LNCaP clone FGC (cell line): ENCODE data around the gene SHANK1.

ENCODE experiments used
- DNase-seq: peaks from one replicate; pipeline ENCODE4 v3.0.0-alpha.2; 2011; ENCODE audit warnings: low read depth
- H3K4me3 ChIP-seq: 2 replicates; pipeline ENCODE4 v1.5.1; 2011; ENCODE audit warnings: mild to moderate bottlenecking, low read depth, low read length, control low read depth
- TF ChIP-seq, protein P1 (sequence below): IDR thresholded peaks from 2 replicates; pipeline ENCODE4 v1.5.1; 2012; ENCODE audit warnings: mild to moderate bottlenecking; ENCODE audit not compliant: control insufficient read depth, insufficient read depth; ENCODE audit errors: extremely low read depth

The SHANK1 gene

DNA sequence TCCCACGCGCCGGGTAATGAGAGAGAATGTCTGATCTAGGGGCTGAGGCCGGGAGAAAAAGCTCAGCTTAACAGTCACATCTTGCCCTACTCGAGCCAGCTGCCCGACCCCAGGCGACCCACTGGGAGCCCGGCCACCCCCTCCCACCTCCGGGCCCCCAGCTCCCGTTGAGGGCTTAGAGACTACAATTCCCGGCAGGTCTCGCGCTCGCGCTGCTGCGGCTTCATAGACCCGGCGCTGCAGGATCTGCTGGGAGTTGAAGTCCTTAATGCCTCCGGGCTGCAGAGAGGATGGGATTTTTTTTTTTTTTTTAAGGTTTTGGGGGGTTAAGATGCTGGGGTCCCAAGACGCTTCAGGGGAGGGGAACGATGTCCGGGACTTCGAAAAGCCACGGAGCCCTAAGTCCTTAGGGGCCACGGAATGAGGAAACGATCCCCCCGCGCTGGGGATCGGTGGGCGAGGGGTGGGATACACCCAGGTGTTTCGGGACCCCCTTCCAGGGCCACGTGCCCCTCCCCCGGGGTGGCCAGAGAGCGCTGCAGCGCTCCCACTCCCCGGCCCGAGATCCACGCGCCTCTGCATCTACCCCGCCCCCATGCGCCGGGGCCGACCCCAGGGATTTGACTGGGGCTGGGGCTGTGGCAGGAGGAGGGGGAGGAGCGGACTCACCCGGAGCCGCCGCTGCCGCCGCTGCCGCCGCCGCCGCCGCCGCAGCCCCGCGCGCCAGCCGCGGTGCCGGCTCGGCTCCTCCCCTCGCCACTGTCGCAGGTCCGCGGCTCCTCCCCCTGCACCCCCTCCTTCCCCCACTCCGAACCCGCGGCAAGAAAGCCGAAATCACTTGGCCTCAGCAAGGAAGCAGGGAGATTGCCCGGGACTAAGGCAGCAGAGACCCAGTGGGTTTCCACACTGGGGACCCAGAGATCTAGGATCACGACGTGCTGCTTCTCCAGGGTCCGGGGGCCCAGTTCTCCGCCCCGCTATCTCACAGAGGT lies 80.2 kb downstream of the SHANK1 start, which contains the start of gene SYT3:
Gene SYT3, minus strand, starts transcription at position 761 of the 992 bp plus-strand sequence. CDS start 2,470 bp downstream, outside the sequence.
- DNase-seq: no peak
- peak within 1 kb of the TSS; percentile 44 for H3K4me3 ChIP-seq
- TF ChIP-seq, protein P1, sequence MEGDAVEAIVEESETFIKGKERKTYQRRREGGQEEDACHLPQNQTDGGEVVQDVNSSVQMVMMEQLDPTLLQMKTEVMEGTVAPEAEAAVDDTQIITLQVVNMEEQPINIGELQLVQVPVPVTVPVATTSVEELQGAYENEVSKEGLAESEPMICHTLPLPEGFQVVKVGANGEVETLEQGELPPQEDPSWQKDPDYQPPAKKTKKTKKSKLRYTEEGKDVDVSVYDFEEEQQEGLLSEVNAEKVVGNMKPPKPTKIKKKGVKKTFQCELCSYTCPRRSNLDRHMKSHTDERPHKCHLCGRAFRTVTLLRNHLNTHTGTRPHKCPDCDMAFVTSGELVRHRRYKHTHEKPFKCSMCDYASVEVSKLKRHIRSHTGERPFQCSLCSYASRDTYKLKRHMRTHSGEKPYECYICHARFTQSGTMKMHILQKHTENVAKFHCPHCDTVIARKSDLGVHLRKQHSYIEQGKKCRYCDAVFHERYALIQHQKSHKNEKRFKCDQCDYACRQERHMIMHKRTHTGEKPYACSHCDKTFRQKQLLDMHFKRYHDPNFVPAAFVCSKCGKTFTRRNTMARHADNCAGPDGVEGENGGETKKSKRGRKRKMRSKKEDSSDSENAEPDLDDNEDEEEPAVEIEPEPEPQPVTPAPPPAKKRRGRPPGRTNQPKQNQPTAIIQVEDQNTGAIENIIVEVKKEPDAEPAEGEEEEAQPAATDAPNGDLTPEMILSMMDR: no peak

DNA sequence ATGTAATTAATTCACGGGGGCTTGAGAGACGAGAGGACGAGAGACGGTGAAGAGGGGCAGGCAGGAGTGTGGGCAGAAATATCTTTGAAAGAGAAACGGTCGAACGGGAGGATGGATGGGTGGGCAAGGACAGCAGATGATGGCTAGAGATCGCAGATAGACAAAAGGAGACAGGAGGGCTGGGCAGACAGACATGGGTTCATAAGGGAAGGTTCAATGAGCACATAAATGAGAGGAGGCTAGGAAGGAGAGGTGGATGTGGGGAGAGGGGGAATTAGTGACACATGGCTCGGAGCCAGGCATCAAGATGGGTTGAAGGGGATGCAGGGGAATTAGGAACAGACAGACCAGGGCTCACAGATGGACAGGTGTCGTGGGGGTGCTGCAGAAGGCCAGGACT lies 81.0 kb downstream of the SHANK1 start:
- TF ChIP-seq, protein P1: no peak
- no peak for DNase-seq
- H3K4me3 ChIP-seq: no peak overlapping the region

DNA sequence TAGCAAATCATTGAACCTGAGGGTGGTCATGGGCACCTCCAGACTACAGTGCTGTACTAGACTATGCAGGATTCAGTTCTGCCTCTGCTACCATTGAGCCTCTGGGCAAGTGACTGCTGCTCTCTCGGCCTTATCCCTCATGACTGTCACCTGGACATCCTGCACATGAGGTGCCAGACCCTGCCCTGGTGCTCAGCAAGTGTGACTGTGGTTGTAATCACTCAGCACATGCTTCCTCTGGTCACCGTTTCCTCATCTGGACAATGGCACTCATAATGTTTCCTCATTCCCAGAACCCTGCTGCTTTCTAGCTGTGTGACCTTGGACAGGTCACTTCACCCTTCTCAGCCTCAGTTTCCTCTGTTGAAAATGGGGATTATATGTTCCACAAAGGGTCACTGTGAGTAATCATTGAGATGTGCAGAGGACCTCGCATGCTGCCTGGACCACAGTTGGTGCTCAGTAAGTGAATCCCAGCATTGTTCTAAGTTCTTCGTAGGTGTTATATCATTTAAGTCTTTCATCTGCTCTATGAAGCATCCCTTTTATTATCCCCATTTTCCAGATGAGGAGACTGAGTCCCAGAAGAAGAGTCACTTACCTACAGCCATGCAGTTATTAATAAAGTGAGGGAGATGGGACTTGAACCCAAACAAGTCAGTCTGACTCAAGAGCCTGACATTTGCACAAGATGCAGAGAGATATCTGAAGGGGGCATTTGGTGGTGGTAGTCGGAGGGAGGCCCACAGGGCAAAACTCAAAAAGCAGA lies 83.1 kb downstream of the SHANK1 start:
- TF ChIP-seq, protein P1: no peak
- no peak for DNase-seq
- no peak overlapping the region for H3K4me3 ChIP-seq

DNA sequence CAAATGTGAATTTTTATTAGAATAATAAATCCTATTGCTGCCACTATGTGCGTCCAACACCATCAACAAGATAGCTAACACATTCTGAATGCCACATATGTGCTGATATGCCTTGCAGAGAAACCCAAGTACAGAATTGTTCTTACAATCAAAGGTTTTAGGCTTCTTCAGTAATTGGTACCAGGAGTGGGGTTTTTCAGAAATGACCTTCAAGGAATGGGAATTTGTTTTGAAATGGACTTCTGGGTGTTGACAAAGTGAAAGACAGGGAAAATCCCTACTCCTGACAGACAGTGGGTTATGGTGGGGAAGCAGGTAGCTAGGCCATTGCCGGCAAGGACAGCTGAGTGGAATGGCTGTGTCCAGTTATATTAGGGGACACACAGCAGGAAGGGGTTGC lies 85.6 kb downstream of the SHANK1 start:
- no peak for DNase-seq
- H3K4me3 ChIP-seq: no peak overlapping the region
- TF ChIP-seq, protein P1: no peak

DNA sequence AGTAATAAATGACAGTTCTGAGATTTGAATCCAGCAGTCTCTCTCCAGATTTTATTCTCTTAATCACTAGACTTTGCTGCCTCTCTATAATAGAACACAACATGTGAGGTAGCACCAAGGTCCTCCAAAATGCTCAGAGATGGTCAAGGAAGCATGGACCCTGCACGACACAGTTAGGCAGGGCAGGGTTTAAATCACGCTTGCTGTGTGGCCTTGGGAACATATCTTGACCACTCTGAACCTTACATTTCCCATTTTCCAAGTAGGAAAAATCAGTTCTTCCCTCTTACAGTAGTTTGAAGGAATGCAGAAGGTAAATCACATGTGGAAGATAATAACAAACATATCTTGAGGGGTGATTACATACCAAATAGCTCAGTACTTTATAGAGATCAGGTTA lies 86.2 kb downstream of the SHANK1 start:
- H3K4me3 ChIP-seq: no peak overlapping the region
- TF ChIP-seq, protein P1: no peak
- DNase-seq: no peak

DNA sequence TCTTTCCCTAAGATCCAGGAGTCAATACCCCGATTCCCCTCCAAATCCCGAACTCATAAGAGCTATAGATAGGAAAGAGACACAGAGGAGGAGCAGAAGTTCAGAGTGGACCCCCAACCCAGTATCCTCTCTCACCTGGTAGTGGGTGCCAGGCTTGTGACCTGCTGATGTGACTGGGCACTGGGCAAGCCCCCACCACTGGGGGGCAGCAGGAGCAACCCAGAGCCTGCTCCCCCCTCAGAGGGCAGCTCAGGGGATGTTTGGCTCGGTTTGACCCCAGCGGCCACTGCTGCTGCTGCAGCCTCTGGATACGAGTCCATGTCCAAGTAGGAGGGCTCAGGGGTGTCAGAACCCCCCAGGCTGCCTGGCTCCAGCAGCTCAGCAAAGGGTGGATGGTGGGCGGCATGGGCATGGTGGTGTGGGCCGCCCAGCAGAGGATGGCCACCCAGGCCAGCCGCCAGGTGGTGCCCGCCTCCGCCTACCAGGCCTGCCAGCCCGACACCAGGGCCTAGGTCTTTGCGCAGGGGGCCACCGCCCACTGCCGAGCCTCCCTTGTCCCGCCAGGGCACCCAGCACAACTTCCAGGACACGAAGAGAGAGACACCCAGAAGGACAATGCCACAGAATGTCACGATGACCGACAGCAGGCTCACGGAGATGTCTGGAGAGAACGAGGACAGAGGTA lies 87.3 kb downstream of the SHANK1 start:
- no peak for DNase-seq
- no peak overlapping the region for H3K4me3 ChIP-seq
- TF ChIP-seq, protein P1: no peak
